HG02840 (cell line): ENCODE results near the gene PXK.

ENCODE experiments used
- ATAC-seq: cut with Tn5 transposase; IDR thresholded peaks from one replicate; pipeline ENCODE4 v1.9.1; 2021; ENCODE audit warnings: mild to moderate bottlenecking, moderate library complexity, moderate number of reproducible peaks; ENCODE audit not compliant: unreplicated experiment, low FRiP score

Gene PXK

DNA sequence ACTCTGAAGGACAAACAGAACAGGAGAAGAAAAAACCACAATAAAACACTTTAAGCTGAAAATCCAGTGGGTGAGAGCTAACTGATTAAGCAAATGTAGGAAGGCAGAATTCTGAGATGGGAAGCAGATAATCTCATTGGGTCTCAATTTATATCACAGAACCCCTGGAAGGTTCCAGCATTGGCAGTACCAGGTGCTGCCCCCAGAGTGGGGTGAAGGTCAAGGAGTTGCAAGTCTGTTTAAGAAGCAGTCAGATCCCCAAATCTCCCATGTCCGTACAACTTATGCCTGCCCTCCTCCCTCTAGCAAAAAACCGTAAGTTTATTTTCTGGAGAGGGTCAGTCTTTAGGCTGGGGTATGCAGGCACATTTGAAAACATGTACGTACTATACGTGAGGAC, 45.1 kb downstream of the PXK start:
- ATAC-seq = no peak

DNA sequence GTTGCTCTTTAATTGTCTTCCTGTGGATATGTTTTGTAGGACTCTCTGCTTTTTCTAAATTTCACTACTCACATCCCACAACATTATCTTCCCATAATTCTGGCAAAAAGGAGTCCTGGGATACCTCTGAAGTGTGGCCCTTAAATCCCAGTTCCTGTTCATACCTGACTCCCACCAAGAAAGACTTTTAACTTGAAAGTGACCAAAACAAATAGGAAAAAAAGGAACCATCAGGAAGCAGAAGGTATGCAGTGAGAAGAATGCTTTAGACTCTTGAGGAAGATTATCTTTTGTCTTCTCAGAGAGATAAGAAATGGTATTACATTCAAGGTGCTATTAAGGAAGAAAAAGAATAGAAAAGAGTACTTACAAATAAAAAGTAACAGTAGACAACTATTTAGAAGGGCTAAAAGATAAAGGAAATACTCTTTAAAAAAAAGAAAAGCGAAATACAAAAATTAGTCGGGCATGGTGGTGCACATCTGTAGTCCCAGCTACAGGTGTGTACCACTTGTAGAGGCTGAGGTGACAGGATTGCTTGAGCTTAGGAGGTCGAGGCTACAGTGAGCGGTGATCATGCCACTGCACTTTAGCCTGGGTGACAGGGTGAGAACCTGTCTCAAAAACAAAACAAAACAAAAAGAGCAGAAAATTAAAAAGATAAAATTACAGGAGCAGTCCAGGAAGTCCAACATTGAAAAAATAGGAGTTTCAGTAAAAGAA, 46.8 kb downstream of the PXK start:
- no peak for ATAC-seq

DNA sequence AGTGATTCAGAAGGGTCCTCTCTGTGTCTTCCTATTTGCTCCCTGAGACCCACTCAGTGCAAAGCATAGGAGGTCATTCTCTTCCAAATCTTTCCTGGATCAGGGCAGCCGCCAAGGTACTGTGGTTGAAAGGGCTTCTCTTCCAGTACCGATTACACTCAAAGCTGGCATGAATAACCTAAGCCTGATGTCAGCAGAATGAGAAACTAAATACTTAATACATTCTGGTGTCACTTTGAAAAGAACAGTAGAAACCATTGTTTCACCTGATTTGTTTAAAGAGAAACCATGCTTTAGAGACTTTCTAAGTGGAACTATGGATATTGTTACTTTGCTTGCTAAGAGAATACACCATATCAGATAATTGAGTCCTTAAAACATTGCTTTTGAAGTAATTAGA, 50.8 kb downstream of the PXK start:
- no peak for ATAC-seq

DNA sequence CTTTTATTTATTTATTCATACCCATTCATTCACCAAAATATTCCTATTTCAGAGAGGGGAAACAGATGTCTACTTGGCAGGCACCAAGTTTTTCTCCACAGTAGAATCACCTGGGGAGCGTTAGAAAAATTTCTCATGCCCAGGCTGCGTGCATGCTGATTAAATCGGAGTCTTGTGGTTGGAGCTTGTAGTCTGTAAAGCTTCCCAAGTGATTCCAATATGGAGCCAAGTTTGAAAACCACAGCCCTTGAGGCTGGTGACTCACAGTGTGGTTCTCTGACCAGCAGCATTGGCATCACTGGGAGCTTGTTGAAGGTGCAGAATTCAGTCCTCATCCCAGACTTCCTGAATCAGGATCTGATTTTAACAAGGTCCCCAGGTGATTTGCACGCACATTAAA, 51.2 kb downstream of the PXK start:
- ATAC-seq = no peak

DNA sequence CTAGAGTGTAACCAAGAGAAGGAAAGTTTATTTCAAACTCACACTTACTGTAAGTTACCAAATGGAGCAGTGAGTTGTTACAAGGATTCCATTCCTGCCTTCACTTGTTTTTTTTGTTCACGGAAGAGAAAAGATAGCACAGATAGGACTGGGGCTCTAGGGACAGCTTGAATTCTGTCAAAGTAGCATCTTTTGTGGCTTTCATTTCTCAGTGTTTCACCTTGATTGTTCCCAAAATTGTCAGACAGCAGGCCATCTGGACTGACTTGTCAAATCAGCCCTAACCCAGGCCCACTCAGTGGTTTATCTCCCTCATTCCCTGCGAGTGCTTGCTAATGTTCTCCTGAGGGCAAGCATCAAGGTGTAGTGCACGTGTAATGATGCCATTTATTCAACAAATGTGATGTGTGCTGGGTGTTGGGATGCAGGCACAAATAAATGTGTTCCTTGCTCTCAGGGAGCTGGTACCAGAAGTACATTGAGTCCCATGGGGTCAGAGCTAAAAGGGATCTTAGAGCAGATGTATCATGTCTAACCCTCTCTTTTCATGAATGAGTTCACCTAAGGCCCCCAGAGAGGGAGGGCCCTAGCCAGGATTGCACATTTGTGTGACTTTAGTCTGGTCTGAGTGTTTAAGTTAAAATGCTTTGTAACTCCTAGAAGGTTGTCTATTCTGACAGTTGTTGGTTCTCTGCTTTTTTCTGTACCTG, 51.8 kb downstream of the PXK start:
- no peak for ATAC-seq

DNA sequence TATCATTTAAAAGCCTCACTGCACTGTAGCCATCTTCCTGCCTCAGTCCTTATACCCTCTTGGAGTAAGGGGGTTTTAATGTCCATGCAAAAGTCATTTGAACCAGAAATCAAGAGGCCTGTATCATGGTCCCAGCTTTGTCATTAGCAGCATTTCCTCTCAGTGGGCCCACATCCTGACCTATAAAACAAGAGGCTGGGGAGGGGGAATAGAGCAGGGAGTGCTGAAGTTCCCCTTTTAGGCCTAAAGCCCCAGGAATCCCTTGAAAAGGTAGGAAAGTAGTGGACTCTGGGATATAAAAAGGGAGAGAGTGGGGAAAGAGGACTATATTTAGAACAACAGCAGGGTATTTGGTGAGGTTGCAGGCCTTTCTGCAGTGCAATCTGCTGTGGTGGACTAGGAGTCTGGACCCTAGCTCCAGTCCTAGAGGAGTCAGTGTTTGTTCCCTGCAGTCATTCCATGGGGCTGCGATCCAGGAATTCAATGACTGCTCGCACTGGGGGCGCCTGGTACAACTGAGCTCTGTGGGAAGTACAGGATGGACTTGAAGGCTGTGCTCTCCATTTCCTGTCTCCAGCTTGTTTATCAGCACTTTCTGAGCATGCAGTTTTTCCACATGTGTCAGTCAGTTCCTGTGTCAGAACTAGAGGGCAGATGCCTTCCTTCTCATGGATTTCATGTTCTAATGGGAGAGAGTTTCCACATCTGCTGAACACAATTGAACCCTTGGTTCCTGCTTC, 54.1 kb downstream of the PXK start:
- ATAC-seq = no peak

DNA sequence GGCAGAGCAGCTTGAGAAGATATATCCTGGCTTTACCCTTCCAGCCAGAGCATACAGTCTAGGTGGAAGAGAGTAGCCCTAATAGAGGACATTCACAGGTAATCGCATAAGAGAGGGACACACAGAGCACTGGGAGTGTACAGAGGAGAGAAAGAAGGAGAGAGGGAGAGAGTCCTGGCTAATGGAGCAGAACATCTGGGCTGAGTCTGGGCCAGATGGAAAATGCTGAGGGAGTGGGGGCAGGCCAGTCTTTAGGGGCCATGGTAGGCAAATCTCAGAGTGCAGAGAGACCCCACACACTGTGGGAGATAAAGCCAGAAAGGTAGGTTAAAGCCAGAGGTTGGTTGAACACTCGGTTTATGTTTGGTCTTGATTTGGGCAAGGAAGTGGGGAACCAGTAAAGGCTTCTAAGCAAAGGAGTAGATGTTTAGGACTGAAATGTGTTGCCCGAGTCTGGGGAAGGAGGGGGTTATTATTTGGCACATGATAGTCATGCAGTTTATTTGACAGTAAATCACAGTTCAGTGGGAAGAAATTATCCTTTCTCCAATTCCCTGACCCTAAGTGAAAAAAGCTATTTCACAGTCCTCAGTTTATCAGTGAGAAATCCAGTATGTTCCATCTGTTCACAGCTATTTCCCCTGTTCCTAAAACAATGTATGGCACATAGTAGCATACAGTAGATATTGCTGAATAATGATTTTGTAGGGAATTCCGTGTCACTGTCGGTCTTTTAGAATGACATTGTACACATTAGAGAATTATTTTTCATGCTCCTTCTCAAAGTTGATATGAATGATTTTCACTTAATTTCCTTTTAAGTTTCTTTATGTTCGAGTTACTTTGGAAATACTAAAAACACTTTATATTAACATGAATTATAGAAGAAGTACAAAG, 55.2 kb downstream of the PXK start:
- ATAC-seq = no peak

DNA sequence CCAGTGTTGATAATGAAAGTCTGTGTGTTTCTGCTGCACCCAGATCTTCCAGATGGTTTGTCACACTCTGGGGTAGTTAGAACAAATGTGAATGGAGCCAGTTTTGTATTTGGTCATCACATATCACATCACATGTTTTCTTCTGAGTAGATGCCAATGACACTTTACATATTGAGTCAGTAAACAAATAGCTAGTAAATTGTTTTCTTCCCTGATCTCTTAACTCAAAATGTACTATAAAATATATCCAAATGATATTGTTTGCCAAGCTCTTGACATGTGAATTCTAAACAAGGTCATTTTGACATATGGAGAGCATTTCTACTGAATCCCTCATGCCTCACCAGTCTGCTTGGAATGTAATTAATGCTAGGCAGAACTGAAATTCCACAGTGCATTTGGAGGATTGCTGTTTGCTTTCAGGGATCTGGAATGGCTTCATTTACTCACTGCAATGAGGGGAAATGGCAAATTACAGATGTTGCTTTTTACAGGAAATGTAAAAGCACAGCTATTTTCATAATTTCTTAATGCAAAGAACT, 55.9 kb downstream of the PXK start:
- ATAC-seq = no peak

DNA sequence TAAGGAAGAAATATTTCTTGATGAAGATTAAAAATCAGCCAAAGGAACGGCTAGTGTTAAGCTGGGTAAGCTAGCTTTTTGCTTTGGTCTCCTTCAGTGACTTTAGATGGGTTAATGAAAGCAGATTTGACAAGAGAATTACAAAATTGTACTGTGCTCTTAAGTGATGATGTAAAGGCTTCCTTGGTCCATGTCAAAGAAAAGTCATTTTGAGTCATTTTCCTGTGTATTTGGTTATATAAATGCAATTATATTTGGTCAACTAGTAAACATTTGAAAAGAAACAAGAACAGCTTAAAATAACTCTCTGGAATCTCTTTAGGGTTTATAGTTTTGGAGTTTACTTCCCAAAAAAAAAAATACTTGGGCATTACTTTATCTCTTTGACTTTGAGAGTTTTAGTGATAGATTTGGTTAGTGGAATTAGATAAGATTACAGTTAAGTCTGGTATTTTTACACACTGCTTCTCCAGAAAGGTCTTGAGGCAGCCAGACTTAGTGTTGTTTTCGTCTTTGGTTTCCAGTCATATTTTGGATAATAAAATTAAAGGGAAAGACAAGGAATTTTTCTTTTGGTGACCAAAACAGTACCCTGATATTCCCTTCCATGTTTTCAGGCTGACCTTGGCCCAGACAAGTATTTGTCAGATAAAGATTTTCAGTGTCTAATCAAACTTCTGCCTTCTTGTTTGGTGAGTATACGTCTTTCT, 58.6 kb downstream of the PXK start:
- no peak for ATAC-seq

DNA sequence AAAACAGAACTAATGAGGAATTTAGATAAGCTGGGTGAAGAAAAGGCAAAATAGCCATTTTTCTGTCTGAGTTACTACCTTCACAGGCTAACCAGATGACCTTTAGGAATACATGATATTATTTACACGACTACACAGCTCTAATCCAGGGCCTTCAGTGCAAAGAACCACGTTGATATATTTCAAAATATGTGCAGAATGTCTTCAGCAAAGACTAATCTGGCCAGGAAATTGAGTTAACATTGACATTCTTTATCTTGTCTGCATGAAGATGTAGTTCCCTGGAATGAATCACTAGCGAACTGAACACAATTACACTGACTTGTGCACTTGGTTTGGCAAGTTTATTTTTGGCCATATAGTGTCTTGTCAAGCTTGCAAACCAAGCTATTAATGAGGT, 59.5 kb downstream of the PXK start:
- ATAC-seq = no peak

DNA sequence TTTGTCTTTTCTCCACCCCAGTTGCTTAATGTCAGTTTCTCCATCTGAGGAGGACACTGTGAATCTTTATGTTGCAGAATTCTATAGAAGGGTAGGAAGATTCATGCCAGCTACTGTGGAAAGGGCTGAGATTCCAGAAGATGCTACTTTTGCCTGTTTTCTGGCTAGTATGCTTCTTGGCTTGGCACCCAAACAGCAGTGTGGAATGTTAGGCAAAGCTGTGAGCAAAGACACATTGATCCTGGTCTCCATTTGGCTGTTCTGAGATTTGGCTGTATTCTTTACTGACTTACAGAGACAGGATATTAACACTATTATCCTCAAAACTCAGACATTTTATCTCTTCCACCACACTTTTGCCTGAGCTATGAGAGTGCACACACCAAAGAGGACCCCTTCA, 61.6 kb downstream of the PXK start:
- no peak for ATAC-seq

DNA sequence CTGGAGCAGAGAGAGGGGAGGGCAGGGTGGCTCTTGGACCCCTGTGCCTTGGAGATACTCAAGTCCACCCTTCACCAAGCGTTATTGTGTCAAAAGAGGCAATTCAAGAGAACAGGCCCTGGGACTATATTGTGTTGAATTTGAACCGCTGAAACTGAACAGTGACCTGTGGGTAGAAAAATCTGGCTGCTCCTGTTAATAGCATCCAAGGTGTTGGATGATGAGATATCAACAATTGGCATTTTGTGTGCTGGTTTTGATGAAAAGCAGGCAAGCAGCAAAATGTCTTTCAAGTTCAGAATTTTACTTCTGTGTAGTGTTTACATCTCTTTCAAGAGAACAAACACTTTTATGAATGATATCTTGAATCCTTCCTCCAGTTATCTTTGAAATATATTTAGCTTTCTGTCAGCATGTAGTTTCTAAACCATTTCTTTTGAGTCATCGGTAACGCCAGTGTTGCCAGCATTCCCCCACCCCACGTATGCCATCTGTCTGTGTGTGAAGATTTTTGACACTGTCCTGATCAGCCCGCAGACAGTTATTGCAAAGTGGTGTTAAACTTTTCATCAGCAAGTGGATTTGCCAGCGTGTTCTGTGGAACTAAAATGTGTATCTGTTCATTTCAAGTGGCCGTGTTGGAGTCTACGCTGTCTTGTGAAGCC, 66.1 kb downstream of the PXK start:
- no peak for ATAC-seq

DNA sequence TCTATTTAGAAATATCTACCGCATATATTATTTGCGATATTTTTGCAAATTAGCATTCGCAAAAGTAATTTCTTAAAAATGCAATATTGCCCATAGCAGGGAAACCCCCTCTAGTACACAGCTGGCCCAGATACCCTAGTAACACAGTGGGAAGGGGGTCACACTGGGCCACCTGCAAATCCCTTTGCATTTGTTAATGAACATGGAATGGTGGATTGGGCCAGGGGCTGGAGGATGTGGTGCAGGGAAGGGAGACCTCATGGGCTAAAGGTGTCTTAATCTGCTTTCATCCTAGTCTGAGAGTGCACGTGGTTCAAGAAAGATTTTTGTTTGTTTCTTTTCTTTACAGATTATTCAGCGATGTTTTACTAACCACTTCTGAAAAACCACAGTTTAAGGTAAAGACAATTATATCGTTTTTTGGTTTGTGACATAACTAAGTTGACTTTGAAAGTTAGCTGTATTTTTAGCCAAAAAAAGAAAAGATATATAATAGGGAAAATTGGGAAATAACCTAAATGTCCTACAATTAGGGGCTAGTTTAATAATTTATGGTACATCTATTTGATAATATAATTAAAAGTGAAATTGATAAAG, 70.9 kb downstream of the PXK start:
- no peak for ATAC-seq

DNA sequence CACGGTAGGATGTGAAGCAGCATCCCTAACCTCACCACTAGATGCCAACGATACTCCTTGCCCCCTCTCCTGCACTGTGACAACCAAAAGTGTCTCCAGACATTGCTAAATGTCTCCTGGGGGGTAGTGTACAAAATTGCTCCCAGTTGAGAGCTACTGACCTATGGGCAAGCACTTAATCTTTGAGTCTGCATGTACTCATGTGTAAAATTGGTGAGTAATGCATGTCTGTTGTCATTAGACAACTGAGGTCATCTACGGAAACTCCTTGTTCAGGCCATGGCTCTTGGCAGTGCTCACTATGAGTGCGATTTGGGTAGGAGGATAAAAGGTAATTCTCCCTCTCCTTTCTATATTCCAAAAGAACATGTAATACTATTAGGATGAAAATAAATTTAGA, 71.7 kb downstream of the PXK start:
- ATAC-seq = no peak

DNA sequence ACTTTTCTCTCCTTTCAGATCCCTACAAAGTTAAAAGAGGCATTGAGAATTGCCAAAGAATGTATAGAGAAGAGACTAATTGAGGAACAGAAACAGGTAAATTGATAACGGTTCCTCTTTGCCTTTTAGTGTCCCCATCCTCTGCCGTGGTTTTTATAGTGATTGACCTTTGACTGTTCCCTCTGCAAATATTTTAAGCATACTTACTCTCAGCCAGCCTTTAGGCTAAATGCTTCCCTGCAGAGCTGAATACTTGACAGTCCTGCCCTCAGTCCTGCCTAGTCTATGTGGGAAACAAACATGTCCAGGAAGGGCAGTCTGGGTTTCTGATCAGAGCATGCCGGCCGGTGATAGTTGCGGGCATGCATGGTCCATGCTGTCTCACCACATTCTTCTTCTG, 76.2 kb downstream of the PXK start:
- no peak for ATAC-seq

DNA sequence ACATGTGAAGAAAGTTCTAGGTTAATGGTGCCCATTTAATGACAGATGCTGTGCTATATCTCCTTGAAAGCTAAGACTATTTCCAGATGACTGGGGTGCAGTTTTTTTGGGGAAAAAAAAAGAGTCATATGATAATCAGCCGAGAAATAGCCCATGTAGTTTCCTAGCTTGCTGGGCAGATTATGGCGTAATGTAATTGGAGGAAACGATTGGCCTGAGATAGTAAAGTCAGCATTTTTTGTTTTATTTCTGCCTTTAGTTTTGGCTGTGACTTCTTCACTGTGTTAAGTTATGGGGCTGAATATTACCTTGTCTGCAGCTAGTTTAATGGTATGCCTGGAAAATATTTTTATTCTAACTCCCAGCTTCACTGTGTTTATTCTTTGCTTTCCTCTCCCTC, 77.0 kb downstream of the PXK start:
- ATAC-seq = no peak

DNA sequence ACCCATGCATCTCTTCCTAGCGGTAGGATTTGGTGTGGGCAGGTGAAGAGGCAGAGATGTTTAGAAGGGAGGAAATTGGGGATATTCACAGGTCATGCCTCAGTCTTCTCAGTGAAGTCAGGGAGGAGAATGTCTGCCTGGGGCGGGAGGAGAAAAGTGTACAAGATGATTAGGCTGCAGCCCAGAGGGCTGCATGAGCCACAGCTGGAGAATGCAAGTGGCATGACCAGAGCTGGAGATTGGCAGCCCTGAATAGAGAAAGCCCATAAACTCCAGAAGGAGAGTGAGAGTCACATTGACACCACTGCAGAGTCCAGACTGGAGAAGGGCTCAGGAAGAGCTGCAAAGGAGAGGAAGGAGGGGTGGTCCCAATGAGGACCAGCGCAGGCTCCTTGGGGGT, 78.3 kb downstream of the PXK start:
- ATAC-seq = no peak

DNA sequence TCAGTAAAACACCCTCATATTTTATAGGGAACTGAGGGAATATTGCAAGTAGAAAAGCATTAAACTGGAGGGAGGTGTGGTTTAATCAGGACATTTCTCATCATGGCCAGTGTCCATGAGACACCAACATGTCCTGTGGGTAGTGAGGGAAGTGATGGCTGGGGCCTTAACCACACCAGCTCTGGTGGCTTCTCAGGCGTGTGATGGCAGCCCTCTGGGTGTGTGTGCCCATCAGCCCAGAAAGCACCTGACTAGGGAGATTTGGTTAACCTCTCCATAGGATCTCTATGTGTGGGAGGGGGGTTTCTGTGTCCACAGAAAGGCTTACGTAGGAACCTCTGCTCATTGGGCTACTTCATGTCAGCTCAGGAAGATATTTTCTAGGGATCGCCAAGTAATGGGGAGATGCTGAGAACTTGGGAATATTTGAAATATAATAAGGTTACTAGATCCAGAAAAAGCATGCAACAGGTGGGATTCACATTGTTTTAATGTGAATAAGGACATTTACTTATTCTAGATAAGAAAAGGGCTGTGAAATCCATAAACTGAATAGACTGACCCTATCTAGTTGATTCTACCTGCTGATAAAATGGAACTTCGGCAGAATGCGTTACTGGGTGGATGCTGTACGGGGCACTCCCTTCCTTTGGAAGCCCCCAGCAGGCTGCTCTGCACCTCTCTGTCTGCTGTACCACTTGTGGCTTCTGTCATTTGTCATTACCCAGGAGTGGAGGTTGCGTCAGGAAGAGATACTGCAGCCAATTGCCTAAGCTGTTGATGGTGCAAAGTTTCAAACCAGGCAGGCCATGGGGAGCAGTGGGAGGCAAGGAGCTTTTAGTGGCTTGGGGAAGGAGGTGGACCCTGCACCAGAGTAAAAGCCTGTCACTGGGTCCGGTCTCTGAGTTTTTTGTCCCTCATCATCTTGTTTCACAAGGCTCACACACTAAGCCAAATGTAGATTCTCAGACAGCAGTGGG, 79.4 kb downstream of the PXK start:
- no peak for ATAC-seq
